AG09319 (cell line): ENCODE measurements around the gene RFLNA.

Experiments
- DNase-seq: peaks from one replicate; pipeline ENCODE4 v3.0.0-alpha.2; 2010; ENCODE audit warnings: low read depth; ENCODE audit errors: extremely low read depth
- CTCF ChIP-seq: IDR thresholded peaks from 2 replicates; pipeline ENCODE4 v1.5.1; 2011; ENCODE audit warnings: low read depth, mild to moderate bottlenecking, inconsistent platforms, low read length, moderate library complexity

The RFLNA gene

GRCh38 chr12:124356221-124356620 lies 61.3 kb downstream of the RFLNA start:
- TF ChIP-seq CTCF: no peak
- no peak for DNase-seq

GRCh38 chr12:124357616-124358015 lies 62.7 kb downstream of the RFLNA start:
- DNase-seq: no peak
- no peak for TF ChIP-seq CTCF

- no peak for TF ChIP-seq CTCF
- DNase-seq: no peak
These were observed 63.7 kb downstream of the RFLNA start for GRCh38 chr12:124358572-124358971.

GRCh38 chr12:124359671-124360581 lies 65.0 kb downstream of the RFLNA start:
- no peak for TF ChIP-seq CTCF
- no peak for DNase-seq

GRCh38 chr12:124361074-124361970 lies 66.4 kb downstream of the RFLNA start:
- TF ChIP-seq CTCF: no peak
- DNase-seq: no peak

- DNase-seq: no peak
- TF ChIP-seq CTCF: no peak
These were observed 67.1 kb downstream of the RFLNA start for GRCh38 chr12:124361996-124362395.
